A673 (cell line): Measurements from ENCODE around the gene SEMA6D.

Source experiments
- EZH2 ChIP-seq: fragments of 200-600 bp; sonication (generic); IDR thresholded peaks from 2 replicates; pipeline ENCODE4 v1.6.1; 2017; ENCODE audit warnings: borderline replicate concordance, low read depth, mild to moderate bottlenecking, mixed read lengths, antibody characterized with exemption, low read length; ENCODE audit not compliant: poor library complexity, severe bottlenecking
- TF ChIP-seq, protein P1 (sequence below): fragments of 300-800, 200-600 bp; sonication (generic); conservative IDR thresholded peaks from 2 replicates; pipeline ENCODE4 v1.5.1; 2017; ENCODE audit warnings: low read depth, mild to moderate bottlenecking, antibody characterized with exemption, low read length, moderate library complexity, mixed read lengths

DNA sequence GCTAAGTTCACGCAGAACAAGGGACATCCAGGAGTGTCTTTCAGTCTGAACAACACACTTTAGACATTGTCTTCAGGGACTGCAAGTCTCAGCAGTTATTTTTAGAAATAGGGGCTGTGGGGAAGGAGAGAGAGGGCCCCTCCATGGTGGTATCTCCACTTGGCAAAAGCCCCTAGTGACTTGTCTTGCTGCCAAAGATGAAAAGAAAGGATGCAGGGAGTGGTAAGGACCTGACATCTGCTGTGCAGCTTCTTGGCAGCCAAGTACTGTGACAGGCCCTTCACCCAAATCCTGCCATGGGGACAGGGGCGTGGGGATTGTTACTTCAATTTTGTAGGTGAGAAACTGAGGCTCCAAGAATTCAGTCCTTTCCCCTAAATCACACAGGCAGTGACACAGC, 21.0 kb upstream of the SEMA6D start:
- TF ChIP-seq, protein P1, sequence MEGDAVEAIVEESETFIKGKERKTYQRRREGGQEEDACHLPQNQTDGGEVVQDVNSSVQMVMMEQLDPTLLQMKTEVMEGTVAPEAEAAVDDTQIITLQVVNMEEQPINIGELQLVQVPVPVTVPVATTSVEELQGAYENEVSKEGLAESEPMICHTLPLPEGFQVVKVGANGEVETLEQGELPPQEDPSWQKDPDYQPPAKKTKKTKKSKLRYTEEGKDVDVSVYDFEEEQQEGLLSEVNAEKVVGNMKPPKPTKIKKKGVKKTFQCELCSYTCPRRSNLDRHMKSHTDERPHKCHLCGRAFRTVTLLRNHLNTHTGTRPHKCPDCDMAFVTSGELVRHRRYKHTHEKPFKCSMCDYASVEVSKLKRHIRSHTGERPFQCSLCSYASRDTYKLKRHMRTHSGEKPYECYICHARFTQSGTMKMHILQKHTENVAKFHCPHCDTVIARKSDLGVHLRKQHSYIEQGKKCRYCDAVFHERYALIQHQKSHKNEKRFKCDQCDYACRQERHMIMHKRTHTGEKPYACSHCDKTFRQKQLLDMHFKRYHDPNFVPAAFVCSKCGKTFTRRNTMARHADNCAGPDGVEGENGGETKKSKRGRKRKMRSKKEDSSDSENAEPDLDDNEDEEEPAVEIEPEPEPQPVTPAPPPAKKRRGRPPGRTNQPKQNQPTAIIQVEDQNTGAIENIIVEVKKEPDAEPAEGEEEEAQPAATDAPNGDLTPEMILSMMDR: no peak
- TF ChIP-seq EZH2: no peak
